ENCODE measurements around the gene RAB30.

DNA sequence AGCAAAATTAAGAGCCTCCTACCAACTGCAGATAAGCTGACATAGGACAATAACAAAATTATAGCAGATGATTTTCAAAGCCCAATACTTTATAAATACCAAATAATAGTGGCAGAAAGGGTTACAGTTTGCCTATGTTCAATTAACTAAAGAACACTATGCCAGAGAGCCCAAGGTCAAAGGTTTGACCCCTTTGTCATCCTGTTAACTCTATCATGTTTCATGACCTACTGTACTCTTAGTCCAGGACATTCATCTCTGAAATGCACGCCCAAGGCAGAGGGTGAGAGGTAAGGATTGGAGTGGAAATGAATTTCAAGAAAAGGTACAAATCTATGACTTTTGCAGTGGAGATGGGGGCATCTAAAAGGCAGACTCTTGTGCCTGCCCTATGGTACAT, 99.6 kb downstream of the RAB30 start:
- TF ChIP-seq, protein P1, sequence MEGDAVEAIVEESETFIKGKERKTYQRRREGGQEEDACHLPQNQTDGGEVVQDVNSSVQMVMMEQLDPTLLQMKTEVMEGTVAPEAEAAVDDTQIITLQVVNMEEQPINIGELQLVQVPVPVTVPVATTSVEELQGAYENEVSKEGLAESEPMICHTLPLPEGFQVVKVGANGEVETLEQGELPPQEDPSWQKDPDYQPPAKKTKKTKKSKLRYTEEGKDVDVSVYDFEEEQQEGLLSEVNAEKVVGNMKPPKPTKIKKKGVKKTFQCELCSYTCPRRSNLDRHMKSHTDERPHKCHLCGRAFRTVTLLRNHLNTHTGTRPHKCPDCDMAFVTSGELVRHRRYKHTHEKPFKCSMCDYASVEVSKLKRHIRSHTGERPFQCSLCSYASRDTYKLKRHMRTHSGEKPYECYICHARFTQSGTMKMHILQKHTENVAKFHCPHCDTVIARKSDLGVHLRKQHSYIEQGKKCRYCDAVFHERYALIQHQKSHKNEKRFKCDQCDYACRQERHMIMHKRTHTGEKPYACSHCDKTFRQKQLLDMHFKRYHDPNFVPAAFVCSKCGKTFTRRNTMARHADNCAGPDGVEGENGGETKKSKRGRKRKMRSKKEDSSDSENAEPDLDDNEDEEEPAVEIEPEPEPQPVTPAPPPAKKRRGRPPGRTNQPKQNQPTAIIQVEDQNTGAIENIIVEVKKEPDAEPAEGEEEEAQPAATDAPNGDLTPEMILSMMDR (IDR thresholded peaks at IDR 0.05; ENCODE audit: low read length), result no peak
- TF ChIP-seq EZH2 (optimal IDR thresholded peaks at IDR 0.05; ENCODE audit: low read depth, low read length), result no peak
- no peak for TF ChIP-seq EZH2phosphoT487 (IDR thresholded peaks at IDR 0.05; ENCODE audit: low read length)

Measured in MM.1S (cell line).